Gastroesophageal sphincter (tissue), 4 donors: Measurements from ENCODE around the gene TOLLIP. TPM values are rescaled to one million over a fixed set of nuclear protein-coding genes. Genes with fewer than 3 reads are reported as not detected.

ENCODE experiments used
- ATAC-seq: fragments of 150-250 bp; one replicate; pipeline ENCODE4 v1.9.1; 2016; ENCODE audit warnings: mild to moderate bottlenecking, moderate library complexity
- H3K27ac ChIP-seq, 4 donors: fragments of 200-600 bp; sonication (generic) in 3 of 4; 1 replicate in 3 of 4; 2 replicates in 1 of 4; pipeline ENCODE4 v1.5.1; 2016 to 2019
- H3K27me3 ChIP-seq: fragments of 200-600 bp; sonication (generic); one replicate; pipeline ENCODE4 v1.5.1; 2019
- H3K36me3 ChIP-seq, 2 donors: fragments of 200-600 bp; sonication (generic); one replicate each; pipeline ENCODE4 v1.5.1; 2019; ENCODE audit warnings: control low read depth in 1 of 2
- H3K4me1 ChIP-seq, 3 donors: fragments of 200-600 bp; sonication (generic); 1 replicate in 2 of 3; 2 replicates in 1 of 3; pipeline ENCODE4 v1.5.1; 2016 to 2019; ENCODE audit warnings: control low read depth in 2 of 3
- H3K4me3 ChIP-seq, 2 donors: fragments of 200-600 bp; sonication (generic); one replicate each; pipeline ENCODE4 v1.5.1; 2019; ENCODE audit warnings: mild to moderate bottlenecking in 1 of 2, moderate library complexity in 1 of 2
- H3K9me3 ChIP-seq, 3 donors: fragments of 200-600 bp; sonication (generic); one replicate each; pipeline ENCODE4 v1.5.1; 2017 to 2019; ENCODE audit warnings: control low read depth in 2 of 3
- CTCF ChIP-seq, 4 experiments: fragments of 200-600 bp in 2 of 4; fragments of 450-650 bp in 2 of 4; sonication (generic) in 1 of 4; IDR thresholded peaks; one replicate each; pipeline ENCODE4 v1.5.1; 2017 to 2019; ENCODE audit warnings: antibody characterized with exemption in 4 of 4, mild to moderate bottlenecking in 2 of 4, moderate library complexity in 2 of 4
- EP300 ChIP-seq: sonication (generic); formaldehyde crosslinking; IDR thresholded peaks from one replicate; pipeline ENCODE4 v1.6.1; 2017; ENCODE audit warnings: antibody characterized with exemption, mild to moderate bottlenecking
- POLR2A ChIP-seq, 2 donors: fragments of 450-650 bp; IDR thresholded peaks; one replicate each; pipeline ENCODE4 v1.6.1; 2017; ENCODE audit warnings: antibody characterized with exemption in 2 of 2, mild to moderate bottlenecking in 2 of 2, moderate library complexity in 1 of 2
- POLR2AphosphoS5 ChIP-seq: sonication (generic); formaldehyde crosslinking; IDR thresholded peaks from one replicate; pipeline ENCODE4 v1.6.1; 2017; ENCODE audit warnings: antibody characterized with exemption
- WGBS, 2 donors: methylation state at CpG; one replicate each; pipeline ENCODE4 v1.1.5; 2018; ENCODE audit warnings: low coverage in 1 of 2; 5-methylcytosine and 5-hydroxymethylcytosine counted together
- total RNA-seq, 4 donors: library from RNA; depleted of rRNA; stranded (reverse); fragments of >200 nt; gene quantifications; one replicate each; pipeline ENCODE4 v1.1.0, GENCODE V29; 2016

TOLLIP gene
- total RNA-seq, 4 donors from 2014 or later: 42.3 to 70.6 (median 49.1) TPM

- ATAC-seq: no peak
- H3K4me1 ChIP-seq: no peaks in the 10 kb centered on the region
- no peaks in the 10 kb centered on the region for H3K36me3 ChIP-seq
- no peak for TF ChIP-seq POLR2AphosphoS5
- H3K27ac ChIP-seq: no peak overlapping the region
- H3K4me3 ChIP-seq: no peak overlapping the region
- no peaks in the 10 kb centered on the region for H3K9me3 ChIP-seq
- H3K27me3 ChIP-seq: peaks cover 57% of the 10 kb centered on the region
- 87% methylated on average over 12 of the region's 46 CpGs; no CpG with 5 or more reads in 1 of the 2 donors for WGBS, 2 donors
Observed at GRCh38 chr11:1232021-1232882, 77.2 kb downstream of the TOLLIP start.

GRCh38 chr11:1231396-1232020, 77.9 kb downstream of the TOLLIP start:
- Histone ChIP-seq H3K4me1 (no peaks in the 10 kb centered on the region), H3K4me3 (no peak overlapping the region), H3K36me3 (no peaks in the 10 kb centered on the region), H3K27ac (no peak overlapping the region), H3K9me3 (no peaks in the 10 kb centered on the region), H3K27me3 (peaks cover 64% of the 10 kb centered on the region)
- ATAC-seq: no peak
- WGBS, 2 donors: no CpG with 5 or more reads among the region's 22 CpGs
- TF ChIP-seq POLR2A (IDR thresholded peaks at IDR 0.05) (no peak), POLR2AphosphoS5 (no peak), CTCF (IDR thresholded peaks at IDR 0.05) (no peak), EP300 (no peak)

- WGBS, 2 donors: 60 to 68% methylated on average over 2 to 5 of the region's 45 CpGs
- H3K4me1 ChIP-seq: no peaks in the 10 kb centered on the region
- H3K36me3 ChIP-seq: no peaks in the 10 kb centered on the region
- H3K27ac ChIP-seq: no peak overlapping the region
- H3K4me3 ChIP-seq: no peak overlapping the region
- H3K27me3 ChIP-seq: peaks cover 72% of the 10 kb centered on the region
- H3K9me3 ChIP-seq: no peaks in the 10 kb centered on the region
- TF ChIP-seq CTCF (IDR thresholded peaks at IDR 0.05) (no peak), POLR2AphosphoS5 (no peak), EP300 (no peak), POLR2A (IDR thresholded peaks at IDR 0.05) (no peak)
- no peak for ATAC-seq
Observed at GRCh38 chr11:1230456-1231395, 78.7 kb downstream of the TOLLIP start.

GRCh38 chr11:1230121-1230455, 79.3 kb downstream of the TOLLIP start:
- Histone ChIP-seq H3K27me3 (peaks cover 79% of the 10 kb centered on the region), H3K4me1 (no peaks in the 10 kb centered on the region), H3K4me3 (no peak overlapping the region), H3K27ac (no peak overlapping the region), H3K9me3 (no peaks in the 10 kb centered on the region), H3K36me3 (no peaks in the 10 kb centered on the region)
- ATAC-seq: no peak
- WGBS, 2 donors: 80% methylated on average over 1 of the region's 5 CpGs; no CpG with 5 or more reads in 1 of the 2 donors
- TF ChIP-seq EP300 (no peak), POLR2A (IDR thresholded peaks at IDR 0.05) (no peak), CTCF (IDR thresholded peaks at IDR 0.05) (no peak), POLR2AphosphoS5 (no peak)

- H3K27ac ChIP-seq: no peak overlapping the region
- peaks cover 84% of the 10 kb centered on the region for H3K27me3 ChIP-seq
- ATAC-seq: no peak
- H3K4me1 ChIP-seq: no peaks in the 10 kb centered on the region
- H3K9me3 ChIP-seq: no peaks in the 10 kb centered on the region
- no peak overlapping the region for H3K4me3 ChIP-seq
- no CpG with 5 or more reads among the region's 27 CpGs for WGBS, 2 donors
- no peaks in the 10 kb centered on the region for H3K36me3 ChIP-seq
- TF ChIP-seq CTCF (IDR thresholded peaks at IDR 0.05) (no peak), POLR2AphosphoS5 (no peak), POLR2A (IDR thresholded peaks at IDR 0.05) (no peak), EP300 (no peak)
Observed at GRCh38 chr11:1229471-1230120, 79.8 kb downstream of the TOLLIP start.
